HG02938 (cell line): Measurements from ENCODE around the gene AARS2.

Experiments used
- ATAC-seq: cut with Tn5 transposase; IDR thresholded peaks from one replicate; pipeline ENCODE4 v1.9.1; 2021; ENCODE audit warnings: mild to moderate bottlenecking, moderate library complexity; ENCODE audit not compliant: unreplicated experiment

Gene AARS2

DNA sequence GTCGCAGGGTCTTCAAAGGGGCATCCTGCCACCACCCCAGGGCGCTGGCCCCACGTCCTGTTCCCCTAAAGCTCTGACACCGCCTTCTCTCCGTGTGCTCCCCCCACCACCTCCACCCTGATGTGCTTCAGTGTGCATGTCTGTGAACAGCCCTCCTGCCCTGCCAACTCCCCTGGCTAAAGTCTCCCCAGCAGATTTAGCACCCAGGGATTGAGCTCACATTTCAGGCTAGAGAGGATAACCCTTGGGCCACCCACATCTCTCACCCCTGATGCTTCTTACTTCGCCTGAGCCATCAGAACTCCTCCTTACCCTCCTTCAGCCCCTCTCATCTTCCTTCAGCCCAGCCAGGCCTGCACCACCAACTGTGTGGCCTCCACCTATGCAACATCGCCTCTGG is 35.4 kb downstream of the AARS2 start:
- no peak for ATAC-seq

DNA sequence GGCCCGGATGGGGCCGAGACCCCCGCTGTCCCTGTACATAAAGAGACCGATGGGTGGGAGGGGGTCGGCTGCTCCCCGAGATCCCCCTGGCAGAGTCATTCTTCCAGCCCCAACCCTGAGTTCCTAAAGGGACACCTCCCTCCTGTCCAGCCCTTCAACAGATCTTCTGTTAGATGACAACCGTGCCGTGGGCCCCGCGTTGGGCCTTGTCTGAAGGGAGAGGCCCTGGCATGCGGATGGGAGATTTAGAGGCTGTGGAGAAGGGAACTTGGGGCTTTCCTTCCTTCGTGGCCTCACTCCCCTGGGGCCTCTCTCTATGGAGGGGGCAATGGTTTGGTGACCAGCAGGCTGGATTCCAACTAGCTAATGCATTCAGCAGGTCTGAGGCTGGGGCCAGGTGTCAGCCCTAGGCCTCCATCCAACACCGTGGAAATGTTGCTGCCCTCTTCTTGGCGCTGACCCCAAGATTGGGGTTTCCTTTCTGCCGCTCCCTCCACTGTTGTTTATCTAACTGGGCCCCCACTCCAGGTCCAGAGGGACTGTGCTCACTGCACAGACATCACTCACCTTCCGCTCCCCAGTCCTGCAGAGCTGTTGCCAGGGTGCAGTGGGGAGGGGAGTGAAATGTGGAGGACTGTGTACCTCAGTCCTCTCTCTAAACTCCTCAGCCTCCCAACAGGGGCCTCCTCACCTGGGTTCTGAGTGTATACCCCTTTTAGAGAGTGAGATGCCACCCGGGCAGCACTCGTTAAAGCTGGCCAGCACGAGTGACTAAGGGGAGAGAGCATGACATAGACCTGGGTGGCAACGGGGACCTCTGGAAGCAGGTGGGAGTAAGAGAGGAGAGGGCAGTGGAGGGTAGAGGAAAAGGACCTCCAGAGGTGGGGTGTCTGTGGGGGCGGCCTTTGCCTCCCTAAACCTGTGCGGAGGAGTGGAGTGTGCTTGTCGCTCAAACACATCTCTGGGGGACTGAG is 36.2 kb downstream of the AARS2 start:
- ATAC-seq, result no peak

DNA sequence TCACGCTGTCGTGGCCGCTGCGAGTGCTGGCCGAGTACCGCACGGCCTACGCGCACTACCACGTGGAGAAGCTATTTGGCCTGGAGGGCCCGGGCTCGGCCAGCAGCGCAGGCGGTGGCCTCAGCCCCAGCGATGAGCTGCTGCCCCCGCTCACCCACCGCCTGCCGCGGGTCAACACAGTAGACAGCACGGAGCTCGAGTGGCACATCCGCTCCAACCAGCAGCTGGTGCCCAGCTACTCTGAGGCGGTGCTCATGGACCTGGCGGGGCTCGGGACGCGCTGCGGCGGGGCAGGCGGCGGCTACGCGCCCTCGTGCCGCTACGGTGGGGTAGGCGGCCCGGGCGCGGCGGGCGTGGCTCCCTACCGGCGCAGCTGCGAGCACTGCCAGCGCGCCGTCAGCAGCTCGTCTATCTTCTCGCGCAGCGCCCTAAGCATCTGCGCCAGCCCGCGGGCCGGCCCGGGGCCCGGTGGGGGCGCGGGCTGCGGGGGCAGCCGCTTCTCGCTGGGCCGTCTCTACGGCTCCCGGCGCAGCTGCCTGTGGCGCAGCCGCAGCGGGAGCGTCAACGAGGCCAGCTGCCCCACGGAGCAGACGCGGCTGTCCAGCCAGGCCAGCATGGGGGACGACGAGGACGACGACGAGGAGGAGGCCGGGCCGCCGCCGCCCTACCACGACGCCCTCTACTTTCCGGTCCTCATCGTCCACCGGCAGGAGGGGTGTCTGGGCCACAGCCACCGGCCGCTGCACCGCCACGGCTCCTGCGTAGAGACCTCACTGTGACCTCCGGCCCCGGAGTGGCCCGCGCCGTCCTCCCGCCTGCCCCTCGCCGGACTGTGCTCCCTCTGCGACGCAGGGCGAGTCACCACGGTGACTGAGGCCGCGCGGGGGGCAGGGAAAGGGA is 37.1 kb downstream of the AARS2 start:
- no peak for ATAC-seq

DNA sequence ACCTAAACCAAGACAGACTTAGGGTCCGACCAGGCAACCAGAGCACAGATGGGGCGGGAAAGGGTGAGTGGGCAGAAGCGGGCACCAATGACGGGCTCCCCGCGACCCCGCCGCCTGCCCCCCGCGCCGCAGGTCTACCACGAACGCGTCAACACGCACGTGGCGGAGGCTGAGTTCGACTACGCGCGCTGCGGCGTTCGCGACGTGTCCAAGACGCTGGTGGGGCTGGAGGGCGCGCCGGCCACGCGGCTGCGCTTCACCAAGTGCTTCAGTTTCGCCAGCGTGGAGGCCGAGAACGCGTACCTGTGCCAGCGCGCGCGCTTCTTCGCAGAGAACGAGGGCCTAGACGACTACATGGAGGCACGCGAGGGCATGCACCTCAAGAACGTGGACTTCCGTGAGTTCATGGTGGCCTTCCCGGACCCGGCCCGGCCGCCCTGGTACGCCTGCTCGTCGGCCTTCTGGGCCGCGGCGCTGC is 37.8 kb downstream of the AARS2 start:
- ATAC-seq, result no peak

DNA sequence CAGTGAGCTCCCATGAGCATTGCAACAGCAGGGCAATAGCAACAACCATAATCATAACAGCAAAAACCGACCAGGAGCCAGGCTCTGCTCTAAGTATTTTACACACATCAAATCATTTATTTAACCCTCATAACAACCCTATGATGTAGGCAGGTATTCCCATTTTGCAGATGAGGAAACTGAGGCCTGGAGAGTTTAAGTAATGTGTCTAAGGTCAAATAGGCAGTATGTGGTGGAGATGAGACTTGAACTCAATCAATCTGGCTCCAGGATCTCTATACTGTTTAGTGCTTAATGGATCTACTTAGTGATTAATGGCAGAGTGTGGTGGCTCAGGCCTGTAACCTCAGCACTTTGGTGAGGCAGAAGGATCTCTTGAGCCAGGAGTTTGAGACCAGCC is 39.5 kb downstream of the AARS2 start:
- no peak for ATAC-seq

DNA sequence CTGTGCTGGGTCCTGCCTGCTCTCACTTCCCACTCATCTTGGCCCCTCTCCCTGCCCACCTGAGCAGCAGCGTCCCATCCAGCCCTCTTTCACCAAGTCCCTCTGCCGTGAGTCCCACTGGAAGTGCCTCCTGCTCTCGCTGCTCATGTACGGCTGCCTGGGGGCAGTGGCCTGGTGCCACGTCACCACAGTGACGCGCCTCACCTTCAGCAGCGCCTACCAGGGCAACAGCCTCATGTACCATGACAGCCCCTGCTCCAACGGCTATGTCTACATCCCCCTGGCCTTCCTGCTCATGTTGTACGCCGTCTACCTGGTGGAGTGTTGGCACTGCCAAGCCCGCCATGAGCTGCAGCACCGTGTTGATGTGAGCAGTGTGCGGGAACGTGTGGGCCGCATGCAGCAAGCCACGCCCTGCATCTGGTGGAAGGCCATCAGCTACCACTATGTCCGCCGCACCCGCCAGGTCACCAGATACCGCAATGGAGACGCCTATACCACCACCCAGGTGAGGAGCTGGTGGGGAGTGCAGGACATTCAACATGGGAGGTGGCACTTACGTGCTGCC is 40.1 kb downstream of the AARS2 start:
- ATAC-seq, result no peak

DNA sequence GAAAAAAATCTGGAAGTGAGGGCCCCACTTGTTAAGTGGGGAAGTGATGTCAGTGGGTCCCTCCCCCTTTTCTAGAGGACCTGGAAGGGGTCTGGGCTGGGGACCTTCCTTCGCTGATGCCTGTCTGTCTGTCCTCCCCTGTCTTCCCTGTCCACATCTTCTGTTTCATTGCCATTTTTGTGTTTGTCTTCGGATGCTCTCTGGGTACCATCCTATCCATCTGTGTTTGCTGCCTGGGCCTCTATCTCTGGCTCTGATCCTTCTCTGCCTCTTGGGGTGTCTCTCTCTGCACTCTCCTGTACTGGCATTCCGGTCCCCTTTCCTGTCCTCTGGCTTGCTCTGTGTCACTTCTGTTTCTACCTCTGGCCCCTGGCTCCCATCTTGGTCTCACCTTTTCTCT is 40.6 kb downstream of the AARS2 start:
- no peak for ATAC-seq

DNA sequence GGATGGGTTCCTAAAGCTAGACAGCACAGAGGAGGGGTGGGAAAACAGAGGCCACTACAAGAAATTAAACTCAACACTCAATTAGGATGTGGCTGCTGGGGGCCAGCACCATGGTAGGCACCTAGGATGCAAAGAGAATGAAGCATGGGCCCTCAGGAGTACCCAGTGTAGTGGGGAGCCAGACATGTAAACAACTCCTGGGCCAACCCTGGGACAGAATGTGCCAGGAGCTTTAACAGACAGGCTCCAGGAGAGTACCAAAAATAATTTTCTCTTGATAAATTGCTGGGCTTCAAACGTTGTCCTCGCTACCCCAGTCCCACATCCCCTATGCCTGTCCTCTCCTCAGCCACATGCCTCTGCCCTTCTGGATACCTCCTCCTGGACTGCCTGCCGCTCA is 41.2 kb downstream of the AARS2 start:
- no peak for ATAC-seq

DNA sequence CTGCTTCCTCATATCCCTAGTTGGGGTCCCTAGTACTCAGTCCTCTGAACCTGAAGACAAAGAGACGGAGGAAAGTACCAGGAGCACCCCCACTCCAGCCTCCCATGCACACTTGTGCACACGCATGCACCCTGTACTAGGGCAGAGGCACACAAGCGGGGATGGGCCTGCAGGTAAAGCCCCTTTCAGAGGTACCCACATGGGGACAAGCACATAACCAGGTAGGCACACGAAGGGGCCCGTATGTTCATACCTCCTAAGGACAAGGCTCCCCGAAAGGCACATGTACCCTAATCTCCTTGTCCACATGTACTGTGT is 41.8 kb downstream of the AARS2 start:
- no peak for ATAC-seq

DNA sequence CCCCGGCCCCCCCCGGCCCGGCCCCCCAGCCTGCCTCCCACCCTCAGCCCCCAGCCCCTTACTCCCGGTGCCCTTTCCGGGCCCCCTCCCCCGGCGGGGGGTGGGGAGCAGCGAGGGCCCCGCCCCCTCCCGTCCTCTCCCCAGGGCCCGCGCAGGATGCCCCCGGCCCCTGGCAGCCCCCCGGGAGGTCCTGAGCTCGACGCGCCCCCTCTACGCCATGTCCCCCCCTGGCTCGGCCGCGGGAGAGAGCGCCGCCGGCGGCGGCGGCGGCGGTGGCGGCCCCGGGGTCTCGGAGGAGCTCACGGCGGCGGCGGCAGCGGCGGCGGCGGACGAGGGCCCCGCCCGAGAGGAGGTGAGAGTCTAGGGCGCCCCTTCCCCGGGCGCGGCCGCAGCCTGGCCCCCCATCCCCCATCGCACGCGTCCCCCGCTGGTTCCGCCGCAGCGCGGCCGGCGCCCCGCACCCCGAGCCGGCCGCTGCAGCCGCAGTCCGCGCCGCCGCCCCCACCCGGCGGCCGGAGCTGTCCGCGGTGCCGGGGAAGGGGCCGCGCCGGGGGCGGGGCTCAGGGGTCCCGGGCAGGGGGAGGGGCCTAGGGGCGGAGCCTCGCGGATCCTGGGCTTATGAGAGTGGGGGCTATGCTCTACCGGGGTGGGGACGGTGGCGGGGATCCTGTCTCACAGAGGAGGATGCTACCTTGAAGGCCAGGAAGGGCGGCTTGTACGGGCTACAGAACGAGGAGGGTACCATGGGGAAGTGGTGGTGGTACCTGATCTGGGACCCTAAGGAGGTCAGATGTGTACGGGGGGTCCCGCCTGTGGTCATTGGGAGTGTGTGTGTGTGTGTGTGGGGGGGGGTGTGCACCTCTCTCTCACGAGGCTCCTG is 42.4 kb downstream of the AARS2 start:
- ATAC-seq, result no peak

DNA sequence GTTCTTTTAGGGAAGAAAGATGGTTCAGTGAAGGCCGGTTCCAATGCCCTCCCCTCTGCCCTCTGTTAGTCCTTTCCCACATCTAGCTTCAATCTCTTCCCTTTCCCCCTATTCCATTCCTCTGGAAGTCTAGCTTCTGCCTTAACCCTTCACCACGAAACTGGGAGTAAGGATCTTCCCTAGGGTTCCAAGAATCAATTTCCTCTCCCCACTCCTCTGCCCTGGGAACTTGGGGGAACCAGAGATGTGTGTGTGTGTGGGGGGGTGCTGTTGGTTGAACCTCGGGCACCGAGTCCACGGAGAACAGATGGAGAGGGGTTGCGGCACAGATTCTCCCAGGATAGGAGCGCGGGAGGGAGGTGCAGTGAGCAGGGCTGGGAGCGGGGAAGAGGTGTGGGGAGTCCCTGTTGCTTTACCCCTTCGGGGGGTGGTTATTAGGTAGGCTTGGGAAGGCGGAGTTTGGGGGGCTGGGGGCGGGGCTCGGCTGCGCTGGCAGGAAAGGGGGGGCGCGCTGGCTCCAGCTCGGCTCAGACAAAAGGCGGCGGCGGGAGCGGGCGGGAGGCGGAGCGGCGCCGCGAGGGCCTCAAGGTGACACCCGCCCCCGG is 43.1 kb downstream of the AARS2 start, which contains the start of gene TMEM151B:
TSS of gene TMEM151B (plus strand) at position 530 of the 605 bp plus-strand sequence. CDS start 293 bp downstream, outside the sequence.
- ATAC-seq, result no peak

DNA sequence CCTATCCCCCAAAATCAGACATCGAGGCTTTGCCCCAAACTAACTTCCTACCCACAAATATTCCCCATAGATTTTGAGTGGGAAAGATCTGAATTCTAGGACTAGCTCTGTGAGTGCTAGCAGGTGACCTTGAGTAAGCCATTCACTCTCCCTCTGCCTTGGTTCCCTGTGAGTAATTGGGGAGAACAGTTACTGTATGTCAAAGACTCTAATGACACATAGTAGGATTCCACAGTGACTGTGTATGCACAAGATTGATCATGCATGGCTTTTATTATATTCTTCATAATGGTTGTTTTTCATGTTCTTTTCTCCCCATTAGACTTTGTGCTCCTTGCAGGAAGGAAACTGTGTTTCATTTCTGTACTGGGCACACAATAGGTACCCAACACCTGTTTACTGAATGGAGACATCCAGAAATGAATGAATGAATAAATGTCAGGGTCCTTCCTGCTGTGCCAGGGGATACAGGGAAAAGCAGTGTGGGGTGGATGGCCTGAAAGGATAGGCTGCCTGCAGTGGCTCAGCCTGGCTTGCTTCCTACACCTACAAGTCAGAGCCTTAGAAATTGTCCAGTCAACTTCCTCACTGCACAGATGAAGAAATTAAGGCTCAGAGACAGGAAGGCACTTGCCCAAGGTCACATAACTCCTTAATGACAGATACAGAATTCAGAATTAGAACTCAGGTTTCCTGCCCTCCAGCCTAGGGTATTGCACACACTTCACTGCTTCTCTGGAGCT is 43.8 kb downstream of the AARS2 start:
- no peak for ATAC-seq

DNA sequence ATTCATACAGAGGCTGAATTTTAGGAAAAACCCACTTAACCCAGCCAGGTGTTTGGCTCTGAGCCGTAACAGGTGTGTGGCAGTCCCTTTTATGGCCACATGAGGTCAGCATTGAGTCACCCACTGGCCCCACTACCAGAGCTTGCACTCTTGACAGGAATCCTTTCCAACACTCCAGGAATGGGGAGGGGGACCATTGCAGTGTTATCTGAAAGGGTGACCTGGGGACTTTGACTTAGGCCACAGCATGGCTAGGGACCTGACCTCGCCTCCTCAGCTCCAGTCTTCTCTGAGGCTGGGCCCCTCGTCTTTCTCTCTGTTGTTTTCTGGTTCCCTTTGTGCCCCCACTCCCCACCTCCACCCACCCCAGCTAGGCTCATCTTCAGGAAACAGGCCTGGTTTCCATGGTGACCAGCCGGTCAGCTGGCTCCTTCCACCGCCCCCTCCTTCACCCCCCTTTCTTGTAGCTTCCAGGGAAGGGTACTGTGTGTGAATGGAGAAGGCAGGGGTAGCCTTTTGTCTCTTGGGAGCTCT is 45.0 kb downstream of the AARS2 start:
- ATAC-seq, result no peak

DNA sequence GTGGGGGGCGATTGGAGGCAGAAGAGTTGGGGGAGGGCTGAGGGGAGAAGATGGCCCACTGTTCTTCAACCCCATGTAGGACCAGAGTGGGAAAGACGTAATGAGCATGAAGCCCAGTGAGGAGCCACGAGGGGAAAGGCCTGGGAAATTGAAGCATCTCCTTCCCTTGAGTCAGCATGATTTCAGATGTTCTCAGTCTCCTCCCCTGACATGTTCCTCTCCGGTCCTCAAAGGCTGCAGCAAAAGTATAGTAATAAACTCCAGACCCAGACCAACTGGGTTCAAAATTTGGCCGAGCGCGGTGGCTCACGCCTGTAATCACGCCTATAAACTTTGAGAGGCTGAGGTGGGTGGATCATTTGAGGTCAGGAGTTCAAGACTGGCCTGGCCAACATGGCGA is 45.9 kb downstream of the AARS2 start:
- no peak for ATAC-seq

DNA sequence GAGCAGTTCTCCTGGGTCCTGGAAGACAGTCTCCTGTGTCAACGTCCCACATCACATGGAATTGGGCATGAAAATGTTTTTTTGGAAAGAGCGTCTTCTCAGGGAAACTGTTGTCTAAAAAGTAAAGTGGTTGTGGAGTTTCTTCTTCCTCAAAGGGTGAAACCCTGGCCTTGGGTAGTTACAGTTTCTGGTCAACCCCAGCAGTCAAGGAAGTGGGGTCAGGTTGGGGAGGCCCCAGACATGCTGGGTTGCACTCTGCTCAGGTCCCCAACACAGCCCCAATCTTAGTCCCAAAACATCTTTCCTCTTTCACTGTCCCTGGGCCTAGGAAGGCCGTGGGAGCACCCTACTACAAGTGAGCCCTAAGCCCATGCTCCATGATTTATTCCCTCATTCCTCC is 46.8 kb downstream of the AARS2 start:
- peak; percentile 34 for ATAC-seq

DNA sequence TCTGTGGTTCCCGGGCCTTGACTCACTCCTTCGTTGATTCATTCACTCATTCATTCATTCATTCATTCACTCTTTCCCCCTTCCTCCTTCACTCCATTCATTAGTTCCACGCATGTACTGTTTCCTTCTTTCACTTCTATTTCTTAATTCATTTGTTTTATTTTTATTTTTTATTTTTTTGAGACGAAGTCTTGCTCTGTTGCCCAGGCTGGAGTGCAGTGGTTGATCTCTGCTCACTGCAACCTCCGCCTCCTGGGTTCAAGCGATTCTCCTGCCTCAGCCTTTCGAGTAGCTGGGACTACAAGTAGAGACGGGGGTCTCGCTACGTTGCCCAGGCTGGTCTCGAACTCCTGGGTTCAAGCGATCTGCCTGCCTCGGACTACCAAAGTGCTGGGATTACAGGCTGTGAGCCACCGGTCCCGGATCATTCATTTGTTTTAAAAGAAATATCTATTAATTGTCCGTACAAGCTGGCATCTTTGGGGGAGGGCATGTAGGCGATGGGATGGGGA is 47.4 kb downstream of the AARS2 start:
- ATAC-seq, result no peak

DNA sequence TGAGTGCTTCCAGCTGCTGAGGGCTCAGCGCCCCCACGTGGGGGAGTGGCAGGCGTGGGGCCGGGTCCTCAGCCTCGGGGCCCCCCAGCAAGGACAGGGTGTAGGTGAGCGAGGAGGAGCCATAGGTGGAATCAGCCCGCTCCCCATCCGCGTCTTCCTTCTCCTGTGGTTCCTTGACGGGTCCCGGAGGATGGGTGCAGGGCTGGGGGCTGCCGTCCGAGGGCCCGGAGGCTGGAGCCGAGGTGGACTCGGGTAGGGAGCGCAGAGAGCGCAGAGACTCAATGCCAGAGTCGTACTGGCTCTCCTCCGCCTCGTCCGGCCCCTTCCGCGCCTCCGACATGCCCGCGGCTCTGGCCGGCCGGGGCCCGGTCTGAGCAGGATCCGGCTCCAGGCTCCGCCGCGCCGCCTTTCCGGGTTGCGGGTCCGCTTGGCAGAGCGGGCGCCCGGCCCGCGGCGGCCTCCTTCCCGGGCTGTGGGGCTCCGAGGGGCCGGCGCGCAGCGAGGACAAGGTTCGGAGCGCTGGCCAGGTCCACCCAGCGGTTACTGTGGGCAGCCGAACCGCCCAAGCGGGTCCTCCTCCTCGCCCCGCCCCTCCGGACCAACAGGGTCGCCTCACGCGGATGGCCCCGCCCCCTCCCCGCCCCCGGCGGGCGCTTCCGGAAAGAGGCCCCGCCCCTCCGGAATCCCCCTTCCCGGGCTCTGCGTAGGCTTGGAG is 48.0 kb downstream of the AARS2 start, which contains the start of gene NFKBIE:
TSS of gene NFKBIE (minus strand) at position 545 of the 715 bp plus-strand sequence. CDS start at position 340, 205 bp downstream.
- peak; percentile 28 for ATAC-seq
